ENCODE results near the gene GPSM1.

GPSM1 gene

DNA sequence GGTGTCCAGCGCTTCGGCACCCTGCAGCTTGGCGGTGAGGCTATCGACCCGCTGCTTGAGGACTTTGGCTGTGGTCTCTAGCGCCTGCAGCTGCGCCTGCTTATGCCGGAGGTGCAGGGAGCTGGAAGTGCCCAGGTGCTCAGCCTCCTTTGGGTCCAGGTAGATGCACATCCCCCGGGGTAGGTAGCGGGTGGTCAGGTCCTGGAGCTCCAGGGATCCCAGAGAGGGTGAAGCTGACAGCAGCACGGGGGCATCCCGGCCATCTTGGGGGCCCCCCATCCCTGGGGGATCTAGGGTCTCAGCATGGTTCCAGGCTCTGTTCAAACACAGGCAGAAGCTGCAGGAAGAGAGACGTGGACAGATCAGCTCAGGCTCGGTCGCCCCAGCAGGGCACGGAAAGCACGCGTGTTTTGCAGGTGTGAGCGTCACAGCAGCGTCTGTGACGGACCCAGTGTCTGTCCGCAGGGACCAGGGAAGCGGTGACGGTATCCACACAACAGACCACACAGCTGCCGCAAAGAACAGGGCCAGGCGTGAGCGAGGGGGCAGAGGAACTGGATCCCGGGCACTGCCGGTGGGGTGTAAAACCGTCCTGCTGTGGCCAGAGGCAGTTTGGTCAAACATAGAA lies 40.9 kb upstream of the GPSM1 start:
- no peak overlapping the region for H3K4me3 Mint-ChIP-seq
- peaks cover 11% of the 10 kb centered on the region for H3K4me1 Mint-ChIP-seq
- no peaks in the 10 kb centered on the region for H3K9me3 Mint-ChIP-seq
- ATAC-seq (ENCODE audit: low read depth) (no peak), DNase-seq (ENCODE audit: low spot score in 2 of 2) (no peak)
- H3K27me3 Mint-ChIP-seq = peaks cover 10% of the 10 kb centered on the region
- H3K36me3 Mint-ChIP-seq = no peaks in the 10 kb centered on the region
- no peak overlapping the region for H3K27ac Mint-ChIP-seq

GRCh38 chr9:136286987-136287379 lies 40.4 kb upstream of the GPSM1 start:
- ATAC-seq (ENCODE audit: low read depth) = no peak
- H3K27me3 Mint-ChIP-seq = peaks cover 10% of the 10 kb centered on the region
- H3K9me3 Mint-ChIP-seq = no peaks in the 10 kb centered on the region

DNA sequence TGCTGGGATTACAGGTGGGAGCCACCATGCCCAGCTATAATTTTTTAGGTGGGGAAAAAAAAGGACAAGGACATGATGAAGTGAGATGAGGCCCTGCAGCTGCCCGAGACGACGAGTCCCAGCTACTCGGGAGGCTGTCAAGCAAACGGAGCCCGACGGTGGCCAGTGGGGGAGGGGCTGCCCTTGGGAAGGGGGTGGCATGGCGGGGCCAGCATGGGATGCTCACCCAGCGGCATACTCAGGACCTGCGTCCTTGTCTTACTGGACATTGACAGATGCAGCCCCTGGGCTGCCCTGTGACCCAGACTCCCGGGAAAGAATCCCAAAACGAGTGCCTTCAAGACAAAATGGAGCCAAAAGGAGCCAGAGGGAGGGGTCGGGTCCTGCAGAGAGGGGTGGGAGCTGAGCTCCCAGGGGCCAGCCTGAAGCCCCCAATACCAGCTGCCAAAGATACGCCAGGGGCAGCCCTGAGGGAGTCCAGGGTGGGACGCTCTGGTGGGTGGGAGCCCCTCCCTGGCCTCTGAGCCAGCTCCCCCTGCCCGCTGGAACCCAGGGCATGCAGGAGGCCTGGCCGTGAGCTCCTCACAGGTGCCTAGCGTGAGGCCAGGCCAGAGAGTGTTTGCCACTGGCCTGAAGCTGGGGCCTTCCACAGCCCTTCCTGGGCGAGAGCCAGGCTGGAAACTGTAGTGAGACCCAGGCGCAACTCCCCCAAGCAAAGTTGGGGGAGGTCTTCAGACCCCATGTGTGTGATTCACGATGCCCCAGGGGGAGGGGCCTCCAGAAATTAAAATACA lies 39.2 kb upstream of the GPSM1 start:
- H3K36me3 Mint-ChIP-seq = no peaks in the 10 kb centered on the region
- DNase-seq (ENCODE audit: low spot score in 2 of 2) (no peak), ATAC-seq (ENCODE audit: low read depth) (no peak)
- peaks cover 5% of the 10 kb centered on the region for H3K4me1 Mint-ChIP-seq
- no peak overlapping the region for H3K27ac Mint-ChIP-seq
- no peak overlapping the region for H3K4me3 Mint-ChIP-seq
- peaks cover 10% of the 10 kb centered on the region for H3K27me3 Mint-ChIP-seq
- H3K9me3 Mint-ChIP-seq = no peaks in the 10 kb centered on the region

More at GRCh38 chr9:136286987-136287379, 40.4 kb upstream of the GPSM1 start:
- Mint-ChIP-seq H3K4me3 (no peak overlapping the region), H3K36me3 (no peaks in the 10 kb centered on the region), H3K27ac (no peak overlapping the region), H3K4me1 (peaks cover 11% of the 10 kb centered on the region)
- no peak for DNase-seq (ENCODE audit: low spot score in 2 of 2)

DNA sequence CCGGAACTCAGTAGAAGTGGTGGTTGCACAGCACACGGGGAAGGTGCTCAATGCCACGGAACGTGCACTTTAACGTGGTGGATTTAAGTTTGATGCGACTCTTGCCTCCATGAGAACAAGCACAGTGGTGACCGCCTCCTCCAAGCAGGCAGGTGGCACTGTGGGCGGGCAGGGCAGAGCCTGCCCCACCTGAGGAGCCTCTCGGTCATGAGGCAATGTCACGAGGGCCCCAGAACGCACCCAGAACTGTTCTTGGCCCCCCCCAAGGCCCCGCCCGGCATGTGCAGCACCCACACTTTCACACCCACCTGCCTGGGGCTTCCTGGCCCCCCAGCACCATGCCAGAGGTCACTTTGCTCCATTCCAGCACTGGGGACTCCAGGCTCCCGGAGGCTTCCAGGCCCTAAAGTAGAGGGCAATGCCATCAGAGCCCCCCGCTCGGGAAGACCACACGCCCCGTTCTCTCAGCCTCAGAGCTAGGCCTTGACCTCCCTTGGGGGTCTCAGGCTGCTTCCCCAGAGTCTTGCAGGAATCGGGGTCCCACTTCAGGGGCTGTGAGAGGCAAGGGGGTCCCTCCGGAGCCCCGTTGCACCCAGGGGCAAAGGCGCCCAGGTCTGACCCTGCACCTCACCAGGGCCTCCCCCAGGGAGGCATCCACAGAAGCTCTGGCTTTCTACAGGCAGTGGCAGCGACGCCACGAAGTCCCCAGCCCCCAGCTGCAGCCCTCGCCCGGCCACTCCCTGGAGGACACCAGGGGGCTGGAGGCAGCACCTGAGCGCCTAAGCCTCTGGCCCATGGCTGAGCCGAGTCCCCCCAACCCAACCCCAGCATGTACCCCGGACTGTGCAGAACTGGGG lies 37.5 kb upstream of the GPSM1 start:
- Mint-ChIP-seq H3K9me3 (no peaks in the 10 kb centered on the region), H3K4me1 (no peaks in the 10 kb centered on the region), H3K27me3 (peaks cover 7% of the 10 kb centered on the region), H3K27ac (no peak overlapping the region), H3K36me3 (no peaks in the 10 kb centered on the region), H3K4me3 (no peak overlapping the region)
- no peak for DNase-seq (ENCODE audit: low spot score in 2 of 2)
- peak; percentile 39 for ATAC-seq (ENCODE audit: low read depth)

DNA sequence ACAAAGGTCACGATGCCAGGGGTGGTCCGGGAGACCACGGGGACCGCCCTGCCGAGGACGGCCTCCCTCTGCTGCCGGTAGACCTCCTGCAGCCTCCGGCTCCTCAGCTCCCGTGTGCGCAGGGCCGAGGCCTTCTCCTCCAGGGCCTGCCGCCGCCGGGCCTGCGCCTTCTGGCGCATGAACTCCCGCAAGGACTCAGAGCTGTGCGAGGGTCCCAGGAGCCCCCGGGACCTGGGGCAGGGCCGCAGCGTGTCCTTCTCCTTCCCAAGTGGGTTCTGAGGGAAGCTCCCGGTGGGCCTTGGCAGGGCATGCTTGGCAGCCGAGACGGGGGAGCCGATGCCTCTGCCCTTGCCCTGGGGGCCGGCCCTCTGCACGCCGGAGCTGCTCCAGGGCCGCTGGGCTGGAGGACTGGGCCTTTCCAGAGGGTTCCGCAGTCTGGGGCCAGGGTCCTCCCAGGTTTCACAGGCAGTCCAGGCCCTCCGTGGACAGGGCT lies 36.8 kb upstream of the GPSM1 start:
- Mint-ChIP-seq H3K27ac (no peak overlapping the region), H3K4me1 (no peaks in the 10 kb centered on the region), H3K27me3 (peaks cover 7% of the 10 kb centered on the region), H3K9me3 (no peaks in the 10 kb centered on the region), H3K4me3 (no peak overlapping the region), H3K36me3 (no peaks in the 10 kb centered on the region)
- DNase-seq (ENCODE audit: low spot score in 2 of 2) (no peak), ATAC-seq (ENCODE audit: low read depth) (no peak)

- Mint-ChIP-seq H3K27me3 (peaks cover 7% of the 10 kb centered on the region), H3K36me3 (no peaks in the 10 kb centered on the region), H3K27ac (no peak overlapping the region), H3K4me1 (no peaks in the 10 kb centered on the region), H3K4me3 (no peak overlapping the region), H3K9me3 (no peaks in the 10 kb centered on the region)
- ATAC-seq (ENCODE audit: low read depth) (no peak), DNase-seq (ENCODE audit: low spot score in 2 of 2) (no peak)
Measured at GRCh38 chr9:136291306-136292025, 35.9 kb upstream of the GPSM1 start.

DNA sequence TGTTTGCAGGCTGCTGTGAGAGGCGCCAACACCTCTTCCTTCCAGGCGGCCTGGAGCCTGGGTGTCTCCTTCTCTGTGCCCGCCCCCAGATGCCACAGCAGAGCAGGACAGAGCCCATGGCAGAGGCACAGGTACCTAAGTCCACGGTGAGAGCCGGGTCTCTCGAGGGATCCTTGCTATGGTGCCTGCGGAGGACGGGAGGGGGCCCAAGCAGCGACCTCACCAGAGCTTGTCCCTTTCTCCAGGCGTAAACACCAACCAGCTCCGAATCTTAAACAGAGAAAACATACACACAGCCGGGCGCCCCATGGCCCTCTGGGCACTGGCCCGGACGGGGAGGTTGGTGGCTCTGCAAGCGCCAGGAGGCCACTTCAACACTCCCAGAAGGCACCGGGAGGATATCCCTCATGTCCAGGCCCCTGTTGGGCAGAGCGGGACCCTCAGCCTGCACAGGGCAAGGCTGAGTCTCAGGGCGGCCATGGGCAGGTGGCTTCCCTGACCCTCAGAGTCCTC lies 35.3 kb upstream of the GPSM1 start:
- no peak overlapping the region for H3K27ac Mint-ChIP-seq
- DNase-seq (ENCODE audit: low spot score in 2 of 2) (no peak), ATAC-seq (ENCODE audit: low read depth) (no peak)
- H3K4me1 Mint-ChIP-seq = no peaks in the 10 kb centered on the region
- H3K36me3 Mint-ChIP-seq = no peaks in the 10 kb centered on the region
- H3K9me3 Mint-ChIP-seq = no peaks in the 10 kb centered on the region
- no peak overlapping the region for H3K4me3 Mint-ChIP-seq
- peaks cover 4% of the 10 kb centered on the region for H3K27me3 Mint-ChIP-seq

DNA sequence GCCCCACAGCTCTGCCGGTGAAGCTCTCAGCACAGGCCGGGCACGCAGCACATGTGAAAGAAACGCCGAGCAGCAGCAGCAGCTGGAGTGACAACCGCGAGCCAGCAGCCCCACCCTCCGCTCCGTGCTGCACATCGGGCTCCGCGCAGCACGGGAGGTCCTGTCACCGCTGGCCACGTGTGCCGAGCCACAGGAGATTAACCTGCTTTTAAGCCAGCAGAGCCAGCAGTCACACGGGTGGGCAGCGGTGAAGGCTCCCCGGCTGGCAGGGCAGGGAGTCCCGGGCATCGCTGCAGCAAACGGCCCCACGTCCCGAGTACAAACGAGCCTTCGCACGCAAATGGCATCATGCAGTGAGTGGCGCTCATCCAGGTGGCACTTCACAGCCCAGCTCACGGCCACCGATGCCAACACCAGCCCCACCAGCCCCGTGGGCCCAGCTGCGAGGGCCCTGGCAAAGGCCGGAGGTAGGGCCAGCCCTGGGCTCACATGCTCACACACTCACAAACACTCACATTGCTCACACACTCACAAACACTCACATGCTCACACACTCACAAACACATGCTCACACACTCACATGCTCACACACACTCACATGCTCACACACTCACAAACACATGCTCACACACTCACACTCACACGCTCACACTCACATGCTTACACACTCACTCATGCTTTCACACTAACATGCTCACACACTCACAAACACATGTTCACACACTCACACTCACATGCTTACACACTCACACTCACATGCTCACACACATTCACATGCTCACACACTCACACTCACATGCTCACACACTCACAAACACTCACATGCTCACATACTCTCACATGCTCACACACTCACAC lies 34.5 kb upstream of the GPSM1 start:
- Mint-ChIP-seq H3K4me1 (no peaks in the 10 kb centered on the region), H3K4me3 (no peak overlapping the region), H3K36me3 (no peaks in the 10 kb centered on the region), H3K27me3 (no peaks in the 10 kb centered on the region), H3K27ac (no peak overlapping the region), H3K9me3 (no peaks in the 10 kb centered on the region)
- DNase-seq (ENCODE audit: low spot score in 2 of 2) (no peak), ATAC-seq (ENCODE audit: low read depth) (no peak)

- Mint-ChIP-seq H3K36me3 (no peaks in the 10 kb centered on the region), H3K4me3 (no peak overlapping the region), H3K9me3 (no peaks in the 10 kb centered on the region), H3K4me1 (no peaks in the 10 kb centered on the region), H3K27ac (no peak overlapping the region), H3K27me3 (peaks cover 3% of the 10 kb centered on the region)
- DNase-seq (ENCODE audit: low spot score in 2 of 2) (no peak), ATAC-seq (ENCODE audit: low read depth) (no peak)
Measured at GRCh38 chr9:136293476-136294077, 33.8 kb upstream of the GPSM1 start.

GRCh38 chr9:136294437-136294836 lies 32.9 kb upstream of the GPSM1 start:
- no peak overlapping the region for H3K27ac Mint-ChIP-seq
- no peak for ATAC-seq (ENCODE audit: low read depth)
- peaks cover 6% of the 10 kb centered on the region for H3K27me3 Mint-ChIP-seq
- H3K36me3 Mint-ChIP-seq = no peaks in the 10 kb centered on the region
- no peaks in the 10 kb centered on the region for H3K4me1 Mint-ChIP-seq
- no peak overlapping the region for H3K4me3 Mint-ChIP-seq
- no peak for DNase-seq (ENCODE audit: low spot score in 2 of 2)
- H3K9me3 Mint-ChIP-seq = no peaks in the 10 kb centered on the region

DNA sequence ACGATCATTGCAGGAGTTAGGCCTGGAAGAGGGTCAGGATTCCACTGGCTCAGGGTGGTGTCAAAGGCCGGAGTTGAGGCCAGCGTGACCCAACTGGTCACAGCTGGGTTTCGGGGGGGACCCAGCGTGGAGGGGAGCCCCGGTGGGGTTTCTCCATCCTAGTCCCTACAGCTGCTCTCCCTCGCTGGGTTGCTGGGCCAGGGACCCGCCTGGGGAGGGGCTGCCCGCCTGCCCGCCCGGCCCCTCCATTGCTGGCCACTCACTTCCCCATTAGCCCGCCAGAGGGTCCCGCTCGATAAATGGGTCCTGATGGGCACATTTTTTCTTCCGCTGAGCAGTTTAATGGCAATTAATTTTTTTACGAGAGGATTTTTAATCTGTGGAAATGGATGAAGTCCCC lies 32.3 kb upstream of the GPSM1 start:
- ATAC-seq (ENCODE audit: low read depth) (no peak), DNase-seq (ENCODE audit: low spot score in 2 of 2) (no peak)
- Mint-ChIP-seq H3K36me3 (no peaks in the 10 kb centered on the region), H3K4me3 (no peak overlapping the region), H3K4me1 (no peaks in the 10 kb centered on the region), H3K9me3 (no peaks in the 10 kb centered on the region), H3K27ac (no peak overlapping the region), H3K27me3 (peaks cover 6% of the 10 kb centered on the region)

DNA sequence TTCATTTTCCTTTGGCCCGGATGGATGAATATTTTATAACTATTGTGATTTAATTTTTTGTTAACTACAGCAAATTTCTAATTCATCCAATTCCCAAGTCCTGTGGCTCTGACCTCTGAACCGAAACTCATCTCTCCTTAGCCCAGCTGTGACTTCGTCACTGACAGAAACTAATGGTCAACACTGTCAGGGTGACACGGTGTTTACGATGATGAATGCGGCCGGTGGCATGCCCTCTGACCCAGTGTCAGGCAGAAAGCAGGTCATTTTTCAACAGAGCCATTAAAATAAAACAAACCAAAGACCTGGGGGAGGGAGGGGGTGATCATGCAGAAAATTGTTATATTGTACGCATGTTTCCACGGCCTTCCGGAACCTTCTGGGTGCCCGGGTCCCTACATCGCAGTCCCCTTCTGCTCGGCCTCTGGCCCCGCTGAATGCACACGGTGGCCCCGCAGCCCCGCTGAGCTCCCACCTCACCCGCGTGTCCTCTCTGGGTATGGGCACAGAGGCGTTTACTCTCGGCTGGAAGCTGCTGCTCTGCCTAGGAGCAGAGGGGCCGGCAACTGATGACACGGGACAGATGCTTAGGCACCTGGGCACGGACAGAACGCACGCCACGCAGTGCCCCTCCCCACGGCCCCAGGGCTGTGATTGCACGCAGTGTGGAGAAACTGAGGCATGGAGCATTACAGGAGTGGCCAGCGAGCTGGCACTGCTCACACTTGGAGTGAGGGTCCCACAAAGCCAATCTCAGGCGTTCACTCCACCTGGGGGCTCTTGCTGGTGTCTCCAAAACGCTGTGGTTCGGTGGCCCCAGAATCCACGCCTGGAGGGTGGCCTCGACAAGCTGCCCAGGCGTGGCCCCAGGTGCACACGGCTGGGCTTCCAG lies 31.6 kb upstream of the GPSM1 start:
- DNase-seq (ENCODE audit: low spot score in 2 of 2) (no peak), ATAC-seq (ENCODE audit: low read depth) (no peak)
- no peaks in the 10 kb centered on the region for H3K4me1 Mint-ChIP-seq
- H3K4me3 Mint-ChIP-seq = no peak overlapping the region
- H3K36me3 Mint-ChIP-seq = no peaks in the 10 kb centered on the region
- H3K9me3 Mint-ChIP-seq = no peaks in the 10 kb centered on the region
- H3K27ac Mint-ChIP-seq = no peak overlapping the region
- H3K27me3 Mint-ChIP-seq = peaks cover 6% of the 10 kb centered on the region
